NCI-H345 treated with DMSO at 0.1 percent for 48 hours (cell line): ENCODE measurements around the gene EXOSC5.

Source experiments
- DNase-seq: peaks from one replicate; lab custom pipeline; 2025; ENCODE audit not compliant: unreplicated experiment; lab: John Stamatoyannopoulos, UW

Gene EXOSC5

GRCh38 chr19:41426952-41427646, 29.9 kb upstream of the EXOSC5 start, which contains the start of gene B3GNT8:
Gene B3GNT8 (minus strand): TSS chr19:41427374. CDS start chr19:41426778, 596 bp downstream.
- DNase-seq = no peak

GRCh38 chr19:41426116-41426841, 29.1 kb upstream of the EXOSC5 start:
- DNase-seq = no peak

GRCh38 chr19:41425174-41426115, 28.3 kb upstream of the EXOSC5 start:
- no peak for DNase-seq

- no peak for DNase-seq
These were observed 27.4 kb upstream of the EXOSC5 start for GRCh38 chr19:41424335-41425173.

GRCh38 chr19:41422955-41423354, 25.8 kb upstream of the EXOSC5 start:
- no peak for DNase-seq

- DNase-seq = no peak
These were observed 25.3 kb upstream of the EXOSC5 start for GRCh38 chr19:41422456-41422855.

- DNase-seq = no peak
These were observed 24.8 kb upstream of the EXOSC5 start for GRCh38 chr19:41421973-41422372.

- DNase-seq = no peak
These were observed 24.2 kb upstream of the EXOSC5 start for GRCh38 chr19:41421314-41421713.

- no peak for DNase-seq
These were observed 23.1 kb upstream of the EXOSC5 start for GRCh38 chr19:41420101-41420880.

GRCh38 chr19:41416194-41416674, 19.1 kb upstream of the EXOSC5 start:
- DNase-seq = no peak

GRCh38 chr19:41415154-41415571, 18.0 kb upstream of the EXOSC5 start:
- DNase-seq = no peak

- DNase-seq = no peak
These were observed 17.3 kb upstream of the EXOSC5 start for GRCh38 chr19:41414461-41414860.

GRCh38 chr19:41413947-41414346, 16.8 kb upstream of the EXOSC5 start:
- no peak for DNase-seq

GRCh38 chr19:41412953-41413352, 15.8 kb upstream of the EXOSC5 start:
- DNase-seq = no peak

GRCh38 chr19:41411968-41412265, 14.8 kb upstream of the EXOSC5 start:
- no peak for DNase-seq

- no peak for DNase-seq
These were observed 14.2 kb upstream of the EXOSC5 start for GRCh38 chr19:41411100-41411967.

GRCh38 chr19:41410336-41411054, 13.3 kb upstream of the EXOSC5 start:
- DNase-seq = no peak

- no peak for DNase-seq
These were observed 12.1 kb upstream of the EXOSC5 start for GRCh38 chr19:41409288-41409687.
